DOHH2 (cell line): ENCODE results near the gene A1BG.

ENCODE experiments used
- EZH2phosphoT487 ChIP-seq: fragments of 200-600 bp; sonication (generic); IDR thresholded peaks from 2 replicates; pipeline ENCODE4 v1.6.1; 2017; ENCODE audit warnings: borderline replicate concordance, mild to moderate bottlenecking, antibody characterized with exemption, low read length, moderate library complexity, mixed read lengths
- TF ChIP-seq, protein P1 (sequence below): fragments of 200-600 bp; sonication (generic); IDR thresholded peaks from one replicate; pipeline ENCODE4 v1.5.1; 2014; ENCODE audit warnings: antibody characterized with exemption, mild to moderate bottlenecking, low read depth, low read length; ENCODE audit not compliant: poor library complexity, severe bottlenecking

DNA sequence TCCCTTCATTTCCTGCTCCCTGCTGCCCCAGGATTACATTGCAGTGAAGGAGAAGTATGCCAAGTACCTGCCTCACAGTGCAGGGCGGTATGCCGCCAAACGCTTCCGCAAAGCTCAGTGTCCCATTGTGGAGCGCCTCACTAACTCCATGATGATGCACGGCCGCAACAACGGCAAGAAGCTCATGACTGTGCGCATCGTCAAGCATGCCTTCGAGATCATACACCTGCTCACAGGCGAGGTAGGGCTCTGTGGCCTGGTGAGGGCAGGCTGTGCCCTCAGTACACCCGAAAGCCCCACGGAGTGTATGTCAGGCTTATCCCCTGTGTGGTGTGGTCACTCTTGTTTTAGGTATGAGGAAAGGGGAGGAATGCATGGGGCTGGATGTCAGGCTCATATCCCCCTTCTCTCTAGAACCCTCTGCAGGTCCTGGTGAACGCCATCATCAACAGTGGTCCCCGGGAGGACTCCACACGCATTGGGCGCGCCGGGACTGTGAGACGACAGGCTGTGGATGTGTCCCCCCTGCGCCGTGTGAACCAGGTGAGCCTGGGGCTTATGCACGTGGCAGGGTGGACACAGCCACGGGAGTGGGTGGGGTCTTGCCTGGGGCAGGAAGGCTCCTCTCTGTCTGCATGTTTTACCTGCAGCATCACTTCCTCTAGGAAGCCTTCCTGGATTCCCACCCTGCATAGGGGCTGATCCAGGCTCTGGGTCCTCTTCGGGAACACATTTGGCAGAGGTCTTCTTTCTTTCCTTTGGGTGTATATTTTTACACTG, 39.8 kb upstream of the A1BG start:
- TF ChIP-seq, protein P1, sequence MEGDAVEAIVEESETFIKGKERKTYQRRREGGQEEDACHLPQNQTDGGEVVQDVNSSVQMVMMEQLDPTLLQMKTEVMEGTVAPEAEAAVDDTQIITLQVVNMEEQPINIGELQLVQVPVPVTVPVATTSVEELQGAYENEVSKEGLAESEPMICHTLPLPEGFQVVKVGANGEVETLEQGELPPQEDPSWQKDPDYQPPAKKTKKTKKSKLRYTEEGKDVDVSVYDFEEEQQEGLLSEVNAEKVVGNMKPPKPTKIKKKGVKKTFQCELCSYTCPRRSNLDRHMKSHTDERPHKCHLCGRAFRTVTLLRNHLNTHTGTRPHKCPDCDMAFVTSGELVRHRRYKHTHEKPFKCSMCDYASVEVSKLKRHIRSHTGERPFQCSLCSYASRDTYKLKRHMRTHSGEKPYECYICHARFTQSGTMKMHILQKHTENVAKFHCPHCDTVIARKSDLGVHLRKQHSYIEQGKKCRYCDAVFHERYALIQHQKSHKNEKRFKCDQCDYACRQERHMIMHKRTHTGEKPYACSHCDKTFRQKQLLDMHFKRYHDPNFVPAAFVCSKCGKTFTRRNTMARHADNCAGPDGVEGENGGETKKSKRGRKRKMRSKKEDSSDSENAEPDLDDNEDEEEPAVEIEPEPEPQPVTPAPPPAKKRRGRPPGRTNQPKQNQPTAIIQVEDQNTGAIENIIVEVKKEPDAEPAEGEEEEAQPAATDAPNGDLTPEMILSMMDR: no peak
- no peak for TF ChIP-seq EZH2phosphoT487
